ENCODE data around the gene PEAK1. TPM values are rescaled to one million over a fixed set of nuclear protein-coding genes. Genes with fewer than 3 reads are reported as not detected.

Gene PEAK1
- total and polyA plus RNA-seq, 9 of the 15 experiments (the other 6 are each of a cell fraction or from before 2014, with no cell fraction given), result 0.99 to 22.4 (median 10.8) TPM

DNA sequence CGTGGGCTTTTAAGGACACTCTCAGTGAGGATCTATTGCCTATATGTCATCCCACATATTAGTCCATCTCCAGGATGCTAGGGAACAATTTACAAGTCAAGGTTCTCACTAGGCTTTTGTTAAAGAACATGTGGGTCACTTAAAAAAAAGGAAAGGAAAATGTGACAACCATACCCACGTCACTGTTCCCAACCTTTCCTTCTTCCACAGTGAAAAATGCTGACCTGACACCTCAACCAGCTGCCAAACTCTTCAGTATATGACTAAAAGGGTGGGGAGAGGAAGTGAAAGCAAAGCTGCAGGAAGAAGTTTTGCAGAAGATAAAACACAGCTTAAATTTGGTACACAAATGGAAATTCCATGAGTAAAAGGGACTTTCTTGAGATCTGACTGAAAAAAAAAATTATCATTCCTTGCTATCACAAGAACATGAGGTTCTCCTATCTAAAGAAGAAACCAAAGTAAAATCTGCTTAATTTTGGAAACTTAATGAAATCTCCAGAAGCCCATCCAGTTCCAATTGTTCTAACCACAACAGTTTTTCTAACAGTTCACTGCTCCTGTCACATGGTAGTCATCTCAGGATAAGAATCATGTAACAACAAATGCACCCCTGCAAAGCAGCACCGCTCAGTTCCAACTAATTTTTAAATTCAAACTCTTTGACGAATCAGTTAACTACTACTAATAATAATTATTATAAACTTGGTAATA, 232.0 kb downstream of the PEAK1 start (continued):
- TF ChIP-seq HSF4 (CRISPR knock-in tag; IDR thresholded peaks at IDR 0.05; ENCODE audit: borderline replicate concordance) (no peak), NR2C2 (CRISPR knock-in tag; IDR thresholded peaks at IDR 0.05) (no peak), NR2C2 (tag; IDR thresholded peaks at IDR 0.05) (0 out of 2 replicates have a peak, but pooled peaks have one; percentile 26), NR2C1 (IDR thresholded peaks at IDR 0.05) (no peak), NR2C1 (tag; IDR thresholded peaks at IDR 0.05) (0 out of 2 replicates have a peak, but pooled peaks have one; percentile 25), JUND (IDR thresholded peaks at IDR 0.05; ENCODE audit: borderline replicate concordance, low read depth, low read length) (no peak), JUND (tag; IDR thresholded peaks at IDR 0.05; ENCODE audit: borderline replicate concordance, low read depth, low read length) (peak; percentile 21; the same call in 1 of the 3 replicates), SMARCE1 (IDR thresholded peaks at IDR 0.05) (peak; percentile 22; the same call in 1 of the 2 replicates), SPI1 (IDR thresholded peaks at IDR 0.05; ENCODE audit: borderline replicate concordance, low read depth, low read length) (peak; percentile 82), NCOA6 (IDR thresholded peaks at IDR 0.05) (no peak), C11orf30 (IDR thresholded peaks at IDR 0.05; ENCODE audit: low read depth) (peak; percentile 89)

DNA sequence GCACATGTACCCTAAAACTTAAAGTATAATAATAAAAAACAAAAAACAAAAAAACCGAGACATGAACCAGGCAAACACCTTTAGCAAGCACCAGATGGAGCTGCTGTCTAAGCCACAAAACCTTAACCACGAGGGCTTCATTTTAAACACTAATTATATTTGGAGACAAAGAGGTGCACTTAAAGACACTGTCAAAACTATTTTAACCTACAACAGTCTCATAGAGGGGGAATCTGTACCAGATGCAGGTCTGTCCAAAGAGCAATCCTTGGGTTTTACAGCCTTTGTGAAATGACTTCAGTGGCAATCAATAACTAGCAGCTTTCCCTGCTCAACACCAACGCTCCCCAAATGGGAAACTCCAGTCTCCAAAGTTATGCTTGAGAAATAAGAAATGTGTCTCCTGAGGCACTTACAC, 233.3 kb downstream of the PEAK1 start:
- BruUV-seq (replicated peaks), result no TSS peak
- ChIA-PET CTCF (ENCODE audit: low intra/inter-chr PET ratio) (interaction anchor here (0.9 to 3.6 kb wide), 4 partner anchors 310 to 447 kb away, joined by 3 to 36 read pairs (median 12); no protein-coding TSS in a partner anchor), POLR2A (interaction anchor here (0.5 to 0.7 kb wide), 2 partner anchors 12 to 55 kb away, joined by 3 read pairs; no protein-coding TSS in a partner anchor)
- Histone ChIP-seq H3K9me1 (ENCODE audit: control insufficient read depth, insufficient read depth, low read length) (no peaks in the 10 kb centered on the region), H3K4me1 (replicated peaks in 1 of 2; ENCODE audit: control insufficient read depth in 2 of 2, insufficient read depth in 2 of 2, low read length in 2 of 2) (peaks cover 0 to 25% of the 10 kb centered on the region in 2 experiments; a peak in 3 of 5 replicates), H3K9ac (ENCODE audit: insufficient read depth in 1 of 2, low read depth in 2 of 2, low read length in 2 of 2) (no peak overlapping the region), H2AFZ (ENCODE audit: low read depth, low read length) (peak overlapping the region; percentile 57), H3K36me3 (ENCODE audit: control insufficient read depth, insufficient read depth, low read length) (no peaks in the 10 kb centered on the region), H3K9me3 (replicated peaks; ENCODE audit: control insufficient read depth, insufficient read depth, low read depth, low read length) (no peaks in the 10 kb centered on the region), H3K4me3 (no peak overlapping the region), H3K79me2 (ENCODE audit: control insufficient read depth, insufficient read depth, low read length) (no peaks in the 10 kb centered on the region), H3K27me3 (ENCODE audit: control insufficient read depth in 2 of 2, insufficient read depth in 2 of 2, low read length in 2 of 2) (no peaks in the 10 kb centered on the region), H3K4me2 (ENCODE audit: insufficient read depth, low read length) (no peak overlapping the region; the same call in 1 of the 2 replicates), H3K27ac (ENCODE audit: extremely low read depth, low read depth, low read length) (no peak overlapping the region), H4K20me1 (replicated peaks; ENCODE audit: control insufficient read depth, insufficient read depth, low read length) (no peaks in the 10 kb centered on the region)
- in situ Hi-C loops (cut with MboI) (no loop called here), intact Hi-C loops (cut with micrococcal nuclease) (loop anchor here (1.0 to 10.0 kb wide), 4 partner anchors 68 to 356 kb away; no protein-coding TSS in a partner anchor)
- FAIRE-seq, result peak; percentile 64
- peak in 3 of 4 experiments; percentile 13 to 45 (median 27) for DNase-seq (ENCODE audit: extremely low read depth in 1 of 4, low spot score in 3 of 4)
- 36% methylated on average over 3 of the region's 3 CpGs for WGBS (ENCODE audit: insufficient coverage, low coverage, missing lambda C conversion rate)
- ATAC-seq, result peak; percentile 50; the same call in 1 of the 3 replicates
- TF ChIP-seq RAD21 (CRISPR knock-in tag; conservative IDR thresholded peaks at IDR 0.05 in 1 of 2, IDR thresholded peaks at IDR 0.05 in 1 of 2) (peak; percentile 82 to 86), HDAC8 (tag; IDR thresholded peaks at IDR 0.05) (no peak), ARID2 (IDR thresholded peaks at IDR 0.05) (peak; percentile 65; the same call in 1 of the 2 replicates), CC2D1A (IDR thresholded peaks at IDR 0.05) (0 out of 2 replicates have a peak, but pooled peaks have one; percentile 36), TAL1 (IDR thresholded peaks at IDR 0.05) (no peak), BRF1 (IDR thresholded peaks at IDR 0.05; ENCODE audit: borderline replicate concordance, extremely low read depth, insufficient read length) (no peak)
- TF ChIP-seq, protein P1, sequence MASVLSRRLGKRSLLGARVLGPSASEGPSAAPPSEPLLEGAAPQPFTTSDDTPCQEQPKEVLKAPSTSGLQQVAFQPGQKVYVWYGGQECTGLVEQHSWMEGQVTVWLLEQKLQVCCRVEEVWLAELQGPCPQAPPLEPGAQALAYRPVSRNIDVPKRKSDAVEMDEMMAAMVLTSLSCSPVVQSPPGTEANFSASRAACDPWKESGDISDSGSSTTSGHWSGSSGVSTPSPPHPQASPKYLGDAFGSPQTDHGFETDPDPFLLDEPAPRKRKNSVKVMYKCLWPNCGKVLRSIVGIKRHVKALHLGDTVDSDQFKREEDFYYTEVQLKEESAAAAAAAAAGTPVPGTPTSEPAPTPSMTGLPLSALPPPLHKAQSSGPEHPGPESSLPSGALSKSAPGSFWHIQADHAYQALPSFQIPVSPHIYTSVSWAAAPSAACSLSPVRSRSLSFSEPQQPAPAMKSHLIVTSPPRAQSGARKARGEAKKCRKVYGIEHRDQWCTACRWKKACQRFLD (CRISPR knock-in tag; IDR thresholded peaks at IDR 0.05), result no peak
- TF ChIP-seq, protein P2, sequence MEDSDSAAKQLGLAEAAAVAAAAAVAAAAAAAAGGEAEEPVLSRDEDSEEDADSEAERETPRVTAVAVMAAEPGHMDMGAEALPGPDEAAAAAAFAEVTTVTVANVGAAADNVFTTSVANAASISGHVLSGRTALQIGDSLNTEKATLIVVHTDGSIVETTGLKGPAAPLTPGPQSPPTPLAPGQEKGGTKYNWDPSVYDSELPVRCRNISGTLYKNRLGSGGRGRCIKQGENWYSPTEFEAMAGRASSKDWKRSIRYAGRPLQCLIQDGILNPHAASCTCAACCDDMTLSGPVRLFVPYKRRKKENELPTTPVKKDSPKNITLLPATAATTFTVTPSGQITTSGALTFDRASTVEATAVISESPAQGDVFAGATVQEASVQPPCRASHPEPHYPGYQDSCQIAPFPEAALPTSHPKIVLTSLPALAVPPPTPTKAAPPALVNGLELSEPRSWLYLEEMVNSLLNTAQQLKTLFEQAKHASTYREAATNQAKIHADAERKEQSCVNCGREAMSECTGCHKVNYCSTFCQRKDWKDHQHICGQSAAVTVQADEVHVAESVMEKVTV (CRISPR knock-in tag; IDR thresholded peaks at IDR 0.05), result peak; percentile 75; the same call in 1 of the 2 replicates

All from K562 (cell line).